DMS 273 (cell line): ENCODE measurements around the gene TMTC2.

Source experiments
- DNase-seq: peaks from one replicate; lab custom pipeline; 2025; ENCODE audit not compliant: unreplicated experiment; lab: John Stamatoyannopoulos, UW

Gene TMTC2

DNA sequence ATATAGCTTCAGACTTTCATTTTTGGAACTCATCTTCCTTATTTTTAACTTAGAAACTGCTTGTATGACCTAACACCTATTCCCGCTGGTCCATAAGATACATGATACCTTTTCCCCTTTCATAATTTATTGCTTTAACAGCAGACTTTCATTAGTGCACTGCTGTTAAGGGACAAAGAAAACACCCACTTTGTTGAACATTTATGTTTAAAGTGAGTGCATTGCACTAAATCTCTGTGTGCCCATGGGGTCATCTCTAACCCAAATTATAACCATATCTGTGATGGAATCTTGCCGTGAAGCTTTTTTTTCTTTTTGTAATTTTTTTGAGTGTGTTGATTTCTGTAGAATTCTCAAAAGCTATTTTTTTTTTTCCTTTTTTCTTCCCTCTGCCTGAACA, 261.8 kb downstream of the TMTC2 start:
- peak; percentile 1 for DNase-seq

GRCh38 chr12:82950356-82950755, 263.6 kb downstream of the TMTC2 start:
- no peak for DNase-seq

- DNase-seq, result no peak
Observed at GRCh38 chr12:82952946-82953345, 266.2 kb downstream of the TMTC2 start.

DNA sequence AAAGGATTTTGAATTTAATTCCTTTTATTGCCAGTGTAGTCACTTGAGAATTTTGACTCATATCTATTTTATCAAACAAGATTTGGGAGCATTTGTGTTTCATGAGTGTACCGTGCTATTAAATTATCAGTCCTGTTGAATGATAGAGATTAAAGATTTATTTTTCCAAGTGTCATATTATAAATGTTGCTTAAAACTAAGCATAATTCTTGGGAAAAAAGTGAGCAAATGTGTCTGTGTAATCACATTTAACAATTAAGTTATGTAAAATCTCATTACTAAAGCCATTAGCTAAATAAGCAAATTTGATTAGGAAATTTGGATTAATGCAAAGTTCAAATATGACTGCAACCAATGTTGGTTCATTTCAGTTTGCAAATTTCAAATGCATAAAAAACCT, 266.7 kb downstream of the TMTC2 start:
- no peak for DNase-seq

DNA sequence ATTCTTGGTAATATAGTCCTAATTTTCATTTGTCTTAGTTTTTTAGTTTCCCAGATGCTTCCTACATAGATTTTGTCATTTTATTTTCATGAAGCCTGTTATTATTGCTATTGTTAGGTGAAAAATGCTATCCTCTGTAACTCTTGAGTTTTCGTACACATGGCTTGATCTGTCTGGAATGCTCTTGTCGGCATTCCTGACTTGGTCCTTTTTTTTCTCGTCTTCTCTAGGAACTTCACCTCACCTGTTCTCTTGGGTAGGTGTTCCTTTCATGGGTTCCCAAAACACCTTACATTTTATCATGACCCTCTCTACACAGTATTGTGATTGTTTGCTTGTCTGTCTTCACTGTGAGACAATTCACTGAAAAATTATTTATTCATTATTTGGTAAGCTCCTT, 267.4 kb downstream of the TMTC2 start:
- DNase-seq, result no peak

GRCh38 chr12:82954572-82954971, 267.9 kb downstream of the TMTC2 start:
- DNase-seq, result no peak

DNA sequence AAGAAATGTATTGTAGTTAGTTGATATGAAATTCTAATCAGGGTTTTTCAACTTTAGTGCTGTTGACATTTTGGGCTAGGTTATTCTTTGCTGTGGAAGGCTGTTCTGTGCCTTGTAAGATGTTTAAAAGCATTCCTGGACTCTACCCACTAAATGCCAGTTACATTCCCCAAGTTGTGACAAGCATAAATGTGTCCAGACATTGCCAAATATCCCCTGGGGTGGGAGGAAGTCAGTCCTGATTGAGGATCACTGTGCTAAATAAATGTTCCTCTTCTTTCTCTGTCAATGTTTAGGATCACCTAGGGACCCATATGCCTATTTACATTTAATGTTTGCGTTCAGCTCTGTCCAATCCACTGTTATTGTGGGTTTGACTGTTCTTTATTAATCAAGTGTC, 268.3 kb downstream of the TMTC2 start:
- no peak for DNase-seq

DNA sequence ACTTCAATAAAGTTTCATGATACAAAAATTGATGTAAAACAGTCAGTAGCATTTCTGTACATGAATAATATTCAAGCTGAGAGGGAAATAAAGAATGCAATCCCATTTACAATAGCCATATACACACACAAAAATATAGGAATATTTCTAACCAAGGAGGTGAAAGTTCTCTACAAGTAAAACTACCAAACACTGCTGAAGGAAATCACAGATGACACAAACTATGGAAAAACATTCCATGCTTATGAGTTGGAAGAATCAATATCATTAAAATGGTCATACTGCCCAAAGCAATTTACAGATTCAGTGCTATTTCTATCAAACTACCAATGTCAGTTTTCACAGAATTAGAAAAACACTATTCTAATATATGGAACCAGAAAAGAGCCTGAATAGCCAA, 272.3 kb downstream of the TMTC2 start:
- DNase-seq, result no peak

- DNase-seq, result no peak
Observed at GRCh38 chr12:82959821-82960220, 273.1 kb downstream of the TMTC2 start.

GRCh38 chr12:82961835-82962234, 275.1 kb downstream of the TMTC2 start:
- no peak for DNase-seq

DNA sequence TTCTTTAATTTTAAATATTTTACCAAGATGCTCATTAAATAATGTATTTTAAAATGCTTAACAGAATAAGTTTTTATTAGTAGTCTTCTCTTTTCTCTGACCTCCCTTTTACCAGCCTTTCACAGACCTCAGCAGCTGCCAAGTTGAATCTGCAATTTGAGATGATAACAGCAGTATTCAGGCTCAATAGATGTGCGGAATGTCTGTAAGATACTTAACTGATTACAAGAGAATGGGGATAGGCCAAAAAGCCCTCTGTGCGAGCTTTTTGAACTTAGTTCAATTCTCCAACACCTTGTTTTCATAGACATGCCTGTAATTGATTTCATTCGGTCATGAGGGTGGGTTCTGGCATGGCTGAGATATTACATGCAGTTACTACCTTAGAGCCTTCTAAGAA, 277.2 kb downstream of the TMTC2 start:
- DNase-seq, result peak; percentile 8

DNA sequence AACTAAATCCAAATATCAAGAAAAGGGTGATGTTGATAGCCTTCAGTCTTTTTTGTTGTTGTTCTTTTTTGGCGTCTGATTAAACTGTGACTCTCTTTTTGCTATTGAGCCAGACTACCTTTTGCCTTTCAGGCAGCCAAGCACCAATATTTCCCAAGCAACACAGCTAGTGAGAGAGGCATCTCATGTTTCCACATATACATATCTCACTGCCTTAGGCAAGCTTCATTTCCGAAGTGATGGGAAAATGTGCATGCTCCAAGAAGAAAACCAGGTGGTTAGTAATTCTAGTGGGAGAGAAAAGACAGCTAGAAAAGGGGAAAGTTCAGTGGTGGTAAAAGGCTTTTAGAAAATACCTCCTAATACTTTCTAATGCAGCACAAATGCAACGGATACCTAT, 277.7 kb downstream of the TMTC2 start:
- peak; percentile 24 for DNase-seq

- no peak for DNase-seq
Observed at GRCh38 chr12:82966001-82966559, 279.4 kb downstream of the TMTC2 start.

DNA sequence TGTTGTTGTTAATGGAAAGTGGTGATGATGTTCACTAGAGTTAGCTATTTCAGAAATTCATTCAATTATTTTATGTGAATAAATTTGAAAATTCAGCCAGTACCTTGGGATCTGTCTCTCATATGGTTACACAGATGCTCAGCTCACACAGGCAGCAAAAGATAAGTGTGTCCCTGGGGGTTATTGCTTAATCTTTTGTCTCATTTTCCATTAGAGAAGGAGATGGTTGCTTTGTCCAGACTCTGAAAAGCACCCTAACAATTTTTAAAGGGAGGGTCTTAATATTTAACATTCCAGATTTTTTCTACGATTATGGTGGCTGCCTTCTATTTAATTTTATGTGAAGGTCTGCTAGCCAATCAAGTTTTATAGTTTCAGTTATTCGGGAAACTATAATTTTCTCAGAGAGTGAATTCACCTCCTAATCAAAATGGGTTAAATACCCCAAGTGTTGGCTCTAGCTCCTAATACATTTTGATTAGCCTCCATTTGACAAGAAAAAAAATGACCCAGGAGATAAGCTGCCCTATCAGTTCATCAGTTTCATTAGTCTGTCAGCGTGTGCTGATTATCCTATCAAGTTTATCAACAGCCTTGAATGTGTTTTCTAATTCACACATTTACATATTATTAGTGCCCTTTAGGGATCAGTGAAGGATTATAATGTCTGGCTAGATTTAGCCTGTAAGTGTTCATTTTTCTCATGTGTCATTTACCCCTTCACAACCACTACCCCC, 282.1 kb downstream of the TMTC2 start:
- peak; percentile 49 for DNase-seq

GRCh38 chr12:82970614-82971013, 283.9 kb downstream of the TMTC2 start:
- DNase-seq, result no peak

DNA sequence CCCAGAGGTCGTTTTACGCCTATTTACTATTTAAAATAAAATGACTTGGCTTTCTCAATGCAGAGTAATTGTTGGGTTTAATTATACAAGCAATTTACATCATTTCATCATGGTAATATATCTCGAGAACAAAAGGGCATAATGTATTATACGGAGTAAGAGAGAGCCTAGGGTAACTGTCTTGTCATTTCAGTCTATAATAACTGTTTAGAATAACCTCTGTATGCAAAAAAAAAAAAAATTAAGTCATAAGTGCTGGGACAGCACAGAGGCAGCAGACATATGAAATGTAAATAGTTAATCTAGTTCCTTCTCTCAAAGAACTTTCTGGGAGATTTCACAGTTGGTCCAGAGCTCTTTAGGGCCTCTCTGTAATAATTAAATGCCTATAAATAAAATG, 284.9 kb downstream of the TMTC2 start:
- no peak for DNase-seq

DNA sequence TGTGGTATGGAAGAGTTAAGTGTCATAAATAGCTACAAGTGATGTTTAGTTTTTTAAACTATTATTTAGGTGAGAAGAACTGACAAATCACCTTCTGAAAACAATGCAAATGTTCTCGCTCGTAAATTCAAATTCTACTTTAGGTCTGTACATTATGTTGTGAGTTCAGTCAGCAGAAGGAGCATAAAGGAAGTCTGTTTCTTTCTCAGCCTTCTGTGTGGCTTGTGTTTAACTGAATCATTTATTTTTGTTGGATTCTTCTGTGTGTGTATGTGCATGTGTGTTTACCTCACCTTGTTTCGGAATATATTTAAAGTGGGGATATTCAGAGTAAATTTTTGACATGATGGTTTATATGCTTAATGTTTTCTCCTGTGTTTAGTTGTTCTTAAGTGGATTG, 285.9 kb downstream of the TMTC2 start:
- no peak for DNase-seq

GRCh38 chr12:82973592-82973991, 286.9 kb downstream of the TMTC2 start:
- peak; percentile 24 for DNase-seq

DNA sequence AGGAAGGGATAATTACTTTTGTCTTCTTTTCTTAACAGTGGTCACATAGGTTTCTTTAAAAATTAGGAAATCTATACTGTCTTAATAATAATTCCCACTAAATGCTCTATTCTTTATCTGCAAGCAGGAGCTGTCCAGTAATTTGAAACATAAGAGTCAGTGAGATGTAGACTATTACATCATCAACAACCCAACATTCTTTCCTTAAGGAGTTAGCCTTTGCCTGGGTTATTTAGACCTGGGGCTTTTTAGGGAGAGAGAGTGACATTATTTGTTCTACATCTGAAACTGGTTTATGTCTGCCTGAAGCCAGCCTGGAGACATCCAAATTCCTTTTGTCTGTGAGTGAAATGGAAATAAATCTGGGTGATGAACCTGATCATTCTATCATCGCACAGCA, 294.4 kb downstream of the TMTC2 start:
- DNase-seq, result no peak

DNA sequence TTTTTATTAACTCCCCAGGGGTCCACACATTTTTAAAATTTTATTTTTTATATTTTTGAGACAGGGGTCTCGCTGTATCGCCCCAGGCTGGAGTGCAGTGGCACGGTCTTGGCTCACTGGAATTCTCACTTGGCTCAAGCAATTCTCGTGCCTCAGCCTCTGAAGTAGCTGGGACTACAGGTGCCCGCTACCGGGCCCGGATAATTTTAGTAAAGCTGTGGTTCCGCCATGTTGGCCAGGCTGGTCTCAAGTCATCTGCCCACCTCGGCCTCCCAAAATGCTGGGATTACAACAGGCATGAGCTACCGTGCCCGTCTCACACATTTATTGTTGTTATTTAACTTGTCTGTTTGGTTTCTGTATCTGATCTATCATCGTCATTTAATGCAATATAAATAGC, 307.4 kb downstream of the TMTC2 start:
- no peak for DNase-seq

- DNase-seq, result no peak
Observed at GRCh38 chr12:82996168-82996812, 309.6 kb downstream of the TMTC2 start.

DNA sequence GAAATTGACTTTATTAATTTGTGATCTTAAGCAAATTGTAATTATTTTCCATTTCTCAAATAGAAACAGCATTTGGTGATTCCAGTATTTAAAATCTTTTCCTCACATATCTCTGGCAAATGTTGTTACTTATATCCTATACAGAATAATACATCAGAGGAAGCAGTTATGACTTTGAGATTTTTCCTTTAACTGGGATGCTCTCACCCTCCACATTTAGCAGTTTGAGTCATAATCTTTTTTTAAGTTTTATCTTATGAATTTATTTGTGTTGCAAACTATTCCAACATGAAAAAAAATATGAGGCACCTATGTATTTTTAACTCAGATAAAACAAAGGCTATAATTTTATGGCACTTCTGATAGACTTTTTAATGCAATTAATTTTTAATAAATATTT, 311.8 kb downstream of the TMTC2 start:
- DNase-seq, result no peak

DNA sequence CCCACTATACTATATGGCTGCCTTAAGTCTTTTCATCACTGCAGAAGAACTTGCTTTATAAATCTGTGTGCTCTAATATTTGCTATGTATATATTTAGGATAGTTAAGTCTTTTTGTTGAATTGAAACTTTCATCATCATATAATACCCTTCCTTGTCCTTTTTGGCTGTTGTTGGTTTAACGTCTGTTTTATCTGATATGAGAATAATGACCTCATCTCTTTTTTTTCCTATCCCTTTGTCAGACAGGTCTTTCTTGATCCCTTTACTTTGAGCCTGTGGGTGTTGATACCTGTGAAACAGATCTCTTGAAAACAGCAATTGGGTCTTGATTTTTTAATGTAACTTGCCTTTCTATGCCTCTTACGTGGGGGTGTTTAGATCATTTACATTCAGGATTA, 316.3 kb downstream of the TMTC2 start:
- DNase-seq, result no peak
